Ovary (tissue), 3 donors: ENCODE results near the gene INSYN2A.

Experiments
- CTCF ChIP-seq, 3 donors: fragments of 450-650 bp in 2 of 3; fragments of 200-600 bp in 1 of 3; IDR thresholded peaks; one replicate each; pipeline versions ENCODE4 v1.5.1 to v1.8.0; 2016 to 2022; ENCODE audit warnings: antibody characterized with exemption in 3 of 3, mild to moderate bottlenecking in 1 of 3
- POLR2A ChIP-seq: fragments of 450-650 bp; IDR thresholded peaks from one replicate; pipeline ENCODE4 v1.6.1; 2017; ENCODE audit warnings: antibody characterized with exemption, mild to moderate bottlenecking, moderate library complexity
- donor health status: DM: no; HTN: no; CAD: no.

- TF ChIP-seq CTCF (IDR thresholded peaks at IDR 0.05) (no peak), POLR2A (no peak)
These were observed 3.3 kb downstream of the INSYN2A start for GRCh38 chr10:127193125-127193524.
